H9 (cell line): Measurements from ENCODE around the gene PRUNE2. TPM values are rescaled to one million over a fixed set of nuclear protein-coding genes. Genes with fewer than 3 reads are reported as not detected.

ENCODE experiments used
- DNase-seq: peaks from one replicate; pipeline ENCODE4 v3.0.0-alpha.2; 2017
- H2AFZ ChIP-seq: one replicate; pipeline ENCODE4 v1.6.1; 2013; ENCODE audit warnings: mild to moderate bottlenecking, low read length, control low read depth, moderate library complexity
- H2AK5ac ChIP-seq: 2 replicates; pipeline ENCODE4 v1.6.1; 2013; ENCODE audit warnings: low read length, control low read depth, mixed read lengths; ENCODE audit not compliant: insufficient read length
- H2BK120ac ChIP-seq: one replicate; pipeline ENCODE4 v1.6.1; 2013; ENCODE audit warnings: low read depth, mild to moderate bottlenecking, low read length, control low read depth, inconsistent platforms; ENCODE audit not compliant: poor library complexity, severe bottlenecking
- H2BK12ac ChIP-seq: 2 replicates; pipeline ENCODE4 v1.6.1; 2013; ENCODE audit warnings: low read length, control low read depth, mixed read lengths, low read depth; ENCODE audit not compliant: insufficient read length
- H2BK15ac ChIP-seq: 2 replicates; pipeline ENCODE4 v1.6.1; 2013; ENCODE audit warnings: low read depth, low read length, control low read depth
- H2BK20ac ChIP-seq: one replicate; pipeline ENCODE4 v1.6.1; 2013; ENCODE audit warnings: low read depth, mild to moderate bottlenecking, low read length, control low read depth, inconsistent platforms; ENCODE audit not compliant: poor library complexity, severe bottlenecking
- H2BK5ac ChIP-seq: 2 replicates; pipeline ENCODE4 v1.6.1; 2013; ENCODE audit warnings: low read length, control low read depth, mixed read lengths; ENCODE audit not compliant: insufficient read length
- H3K14ac ChIP-seq: 2 replicates; pipeline ENCODE4 v1.6.1; 2013; ENCODE audit warnings: low read length, control low read depth; ENCODE audit not compliant: insufficient read depth
- H3K18ac ChIP-seq: 2 replicates; pipeline ENCODE4 v1.6.1; 2013; ENCODE audit warnings: low read depth, mild to moderate bottlenecking, mixed read lengths, low read length, control low read depth; ENCODE audit not compliant: insufficient read length
- H3K23ac ChIP-seq: 2 replicates; pipeline ENCODE4 v1.6.1; 2013; ENCODE audit warnings: low read length, control low read depth, mixed read lengths, low read depth; ENCODE audit not compliant: insufficient read length
- H3K23me2 ChIP-seq: 2 replicates; pipeline ENCODE4 v1.6.1; 2013; ENCODE audit warnings: low read depth, mild to moderate bottlenecking, mixed read lengths, low read length, control low read depth; ENCODE audit not compliant: insufficient read length, poor library complexity, severe bottlenecking
- H3K27ac ChIP-seq: 2 replicates; pipeline ENCODE4 v1.5.1; 2013; ENCODE audit warnings: low read length, control low read depth, mixed read lengths, low read depth; ENCODE audit not compliant: insufficient read length
- H3K27me3 ChIP-seq: 2 replicates; pipeline ENCODE4 v1.6.1; 2013; ENCODE audit warnings: low read length, control low read depth, inconsistent platforms; ENCODE audit not compliant: insufficient read depth
- H3K4ac ChIP-seq: 2 replicates; pipeline ENCODE4 v1.6.1; 2013; ENCODE audit warnings: low read depth, mild to moderate bottlenecking, control low read depth, inconsistent platforms, low read length, moderate library complexity
- H3K4me1 ChIP-seq: 2 replicates; pipeline ENCODE4 v1.6.1; 2013; ENCODE audit warnings: low read length, control low read depth, inconsistent platforms; ENCODE audit not compliant: insufficient read depth
- H3K4me2 ChIP-seq: 2 replicates; pipeline ENCODE4 v1.6.1; 2013; ENCODE audit warnings: low read length, control low read depth, mixed read lengths; ENCODE audit not compliant: insufficient read length, insufficient read depth
- H3K56ac ChIP-seq: 2 replicates; pipeline ENCODE4 v1.6.1; 2013; ENCODE audit warnings: low read depth, mild to moderate bottlenecking, mixed read lengths, low read length, control low read depth; ENCODE audit not compliant: insufficient read length
- H3K79me1 ChIP-seq: 2 replicates; pipeline ENCODE4 v1.6.1; 2013; ENCODE audit warnings: low read depth, mild to moderate bottlenecking, moderate library complexity, low read length, control low read depth, inconsistent platforms; ENCODE audit not compliant: insufficient read depth, poor library complexity, severe bottlenecking
- H3K79me2 ChIP-seq: 2 replicates; pipeline ENCODE4 v1.6.1; 2013; ENCODE audit warnings: low read length, control low read depth, inconsistent platforms; ENCODE audit not compliant: insufficient read depth
- H3K9ac ChIP-seq: 2 replicates; pipeline ENCODE4 v1.6.1; 2013; ENCODE audit warnings: low read length, control low read depth, mixed read lengths; ENCODE audit not compliant: insufficient read length; ENCODE audit errors: extremely low read depth
- H3K9me3 ChIP-seq: one replicate; pipeline ENCODE4 v1.6.1; 2013; ENCODE audit warnings: low read depth, low read length, inconsistent platforms; ENCODE audit not compliant: control insufficient read depth
- H3T11ph ChIP-seq: one replicate; pipeline ENCODE4 v1.6.1; 2013; ENCODE audit warnings: mild to moderate bottlenecking, low read length, control low read depth, inconsistent platforms
- H4K20me1 ChIP-seq: one replicate; pipeline ENCODE4 v1.6.1; 2013; ENCODE audit not compliant: control insufficient read depth, insufficient read length, insufficient read depth
- H4K5ac ChIP-seq: 2 replicates; pipeline ENCODE4 v1.6.1; 2013; ENCODE audit warnings: low read depth, mild to moderate bottlenecking, mixed read lengths, low read length, control low read depth; ENCODE audit not compliant: insufficient read length
- H4K8ac ChIP-seq: replicated peaks from 2 replicates; pipeline ENCODE4 v1.6.1; 2013; ENCODE audit warnings: low read length, control low read depth, mixed read lengths, low read depth; ENCODE audit not compliant: insufficient read length
- H4K91ac ChIP-seq: 2 replicates; pipeline ENCODE4 v1.6.1; 2013; ENCODE audit warnings: low read depth, mild to moderate bottlenecking, moderate library complexity, mixed read lengths, low read length, control low read depth; ENCODE audit not compliant: insufficient read length
- H3K27ac Mint-ChIP-seq, 3 experiments: 2 replicates in 2 of 3; 3 replicates in 1 of 3; pipeline ENCODE4 v1.8.0; 2020 to 2021; ENCODE audit warnings: mixed read lengths in 3 of 3, mild to moderate bottlenecking in 1 of 3, moderate library complexity in 1 of 3
- H3K27me3 Mint-ChIP-seq: 2 replicates; pipeline ENCODE4 v1.8.0; 2021; ENCODE audit warnings: low read depth, mild to moderate bottlenecking, moderate library complexity, mixed read lengths
- H3K36me3 Mint-ChIP-seq, 3 experiments: 2 replicates in 2 of 3; 3 replicates in 1 of 3; pipeline ENCODE4 v1.8.0; 2020 to 2021; ENCODE audit warnings: low read depth in 3 of 3, mixed read lengths in 3 of 3; ENCODE audit not compliant: insufficient read depth in 1 of 3
- H3K4me1 Mint-ChIP-seq, 2 experiments: 2 replicates each; pipeline ENCODE4 v1.8.0; 2020; ENCODE audit warnings: mixed read lengths in 2 of 2
- H3K4me3 Mint-ChIP-seq, 2 experiments: 2 replicates in 1 of 2; 3 replicates in 1 of 2; pipeline ENCODE4 v1.8.0; 2020 to 2021; ENCODE audit warnings: mild to moderate bottlenecking in 2 of 2, mixed read lengths in 2 of 2, moderate library complexity in 1 of 2
- H3K9me3 Mint-ChIP-seq, 2 experiments: 2 replicates in 1 of 2; 3 replicates in 1 of 2; pipeline ENCODE4 v1.8.0; 2020; ENCODE audit warnings: mild to moderate bottlenecking in 2 of 2, mixed read lengths in 2 of 2, moderate library complexity in 1 of 2
- CTCF ChIP-seq: fragments of 200-600 bp; sonication (generic); conservative IDR thresholded peaks from 3 replicates; pipeline ENCODE4 v1.8.0; 2021; ENCODE audit warnings: antibody characterized with exemption, mild to moderate bottlenecking
- WGBS: extraction: QIAGEN DNeasy Blood & Tissue Kit; methylation state at CpG from one replicate; pipeline ENCODE4 v1.1.7; 2013; ENCODE audit warnings: missing lambda C conversion rate, low lambda C conversion rate, mixed read lengths; ENCODE audit not compliant: insufficient read length; ENCODE audit errors: extremely low coverage; 5-methylcytosine and 5-hydroxymethylcytosine counted together
- total RNA-seq: library from RNA; stranded (reverse); gene quantifications from 2 replicates; pipeline ENCODE4 v1.2.1, GENCODE V29; 2021

The PRUNE2 gene
- total RNA-seq, 1 experiment from 2014 or later: 12.1 TPM

GRCh38 chr9:76789840-76790239 lies 116.1 kb downstream of the PRUNE2 start:
- Mint-ChIP-seq H3K4me3 (no peak overlapping the region), H3K27me3 (no peaks in the 10 kb centered on the region; the same call in 1 of the 2 replicates), H3K9me3 (no peaks in the 10 kb centered on the region), H3K4me1 (0 out of 4 replicates have a peak, but pooled peaks cover 0 to 2% of the 10 kb centered on the region in 2 experiments), H3K27ac (no peak overlapping the region), H3K36me3 (no peaks in the 10 kb centered on the region)
- H4K20me1 ChIP-seq: no peaks in the 10 kb centered on the region
- no peak overlapping the region for H2BK120ac ChIP-seq
- no peaks in the 10 kb centered on the region for H3K79me1 ChIP-seq
- no peak overlapping the region for H3K56ac ChIP-seq
- no peaks in the 10 kb centered on the region for H3K27me3 ChIP-seq
- H4K5ac ChIP-seq: no peak overlapping the region
- no peak overlapping the region for H2BK5ac ChIP-seq
- no peaks in the 10 kb centered on the region for H3K9me3 ChIP-seq
- DNase-seq: no peak
- WGBS: no CpG with 5 or more reads among the region's 1 CpG
- H3T11ph ChIP-seq: no peak overlapping the region
- no peak overlapping the region for H2BK20ac ChIP-seq
- H3K23me2 ChIP-seq: no peaks in the 10 kb centered on the region
- H4K8ac ChIP-seq: no peak overlapping the region
- no peak overlapping the region for H2AFZ ChIP-seq
- no peak overlapping the region for H2BK12ac ChIP-seq
- no peak overlapping the region for H2AK5ac ChIP-seq
- H3K4me2 ChIP-seq: no peak overlapping the region
- no peak overlapping the region for H3K23ac ChIP-seq
- H3K27ac ChIP-seq: no peak overlapping the region
- H3K4ac ChIP-seq: no peak overlapping the region
- no peaks in the 10 kb centered on the region for H3K4me1 ChIP-seq
- H3K79me2 ChIP-seq: no peaks in the 10 kb centered on the region
- no peak overlapping the region for H3K9ac ChIP-seq
- H2BK15ac ChIP-seq: no peak overlapping the region
- no peak for TF ChIP-seq CTCF
- no peak overlapping the region for H3K14ac ChIP-seq
- H4K91ac ChIP-seq: no peak overlapping the region
- no peak overlapping the region for H3K18ac ChIP-seq
